Suprapubic skin (tissue), 4 donors: ENCODE measurements around the gene ZFYVE26. TPM values are rescaled to one million over a fixed set of nuclear protein-coding genes. Genes with fewer than 3 reads are reported as not detected.

Experiments used
- DNase-seq, 2 donors: peaks; one replicate each; pipeline ENCODE4 v3.0.0-alpha.2; 2019; ENCODE audit warnings: low spot score in 2 of 2
- H3K27ac ChIP-seq: fragments of 200-600 bp; sonication (generic); one replicate; pipeline ENCODE4 v1.5.1; 2019
- H3K27me3 ChIP-seq: fragments of 200-600 bp; sonication (generic); one replicate; pipeline ENCODE4 v1.5.1; 2019
- H3K36me3 ChIP-seq: fragments of 200-600 bp; sonication (generic); one replicate; pipeline ENCODE4 v1.5.1; 2019
- H3K4me1 ChIP-seq: fragments of 200-600 bp; sonication (generic); one replicate; pipeline ENCODE4 v1.5.1; 2019
- H3K4me3 ChIP-seq: fragments of 200-600 bp; sonication (generic); one replicate; pipeline ENCODE4 v1.5.1; 2019; ENCODE audit warnings: mild to moderate bottlenecking
- H3K9me3 ChIP-seq: fragments of 200-600 bp; sonication (generic); one replicate; pipeline ENCODE4 v1.5.1; 2019
- CTCF ChIP-seq, 2 donors: fragments of 200-600 bp in 1 of 2; fragments of 450-650 bp in 1 of 2; sonication (generic) in 1 of 2; IDR thresholded peaks; one replicate each; pipeline ENCODE4 v1.5.1; 2016 to 2019; ENCODE audit warnings: antibody characterized with exemption in 2 of 2, mild to moderate bottlenecking in 1 of 2, moderate library complexity in 1 of 2
- EP300 ChIP-seq: sonication (generic); formaldehyde crosslinking; IDR thresholded peaks from one replicate; pipeline ENCODE4 v1.6.1; 2017; ENCODE audit warnings: antibody characterized with exemption
- POLR2A ChIP-seq, 2 donors: fragments of 450-650 bp; IDR thresholded peaks; one replicate each; pipeline ENCODE4 v1.6.1; 2017; ENCODE audit warnings: antibody characterized with exemption in 2 of 2, mild to moderate bottlenecking in 2 of 2, moderate library complexity in 2 of 2
- POLR2AphosphoS5 ChIP-seq, 3 donors: sonication (generic); formaldehyde crosslinking; IDR thresholded peaks; one replicate each; pipeline ENCODE4 v1.6.1; 2017; ENCODE audit warnings: antibody characterized with exemption in 3 of 3
- WGBS: methylation state at CpG from one replicate; pipeline ENCODE4 v1.1.5; 2018; 5-methylcytosine and 5-hydroxymethylcytosine counted together
- total RNA-seq, 4 donors: library from RNA; depleted of rRNA; stranded (reverse); fragments of >200 nt; gene quantifications; one replicate each; pipeline ENCODE4 v1.1.0, GENCODE V29; 2016

The ZFYVE26 gene
- total RNA-seq, 4 donors from 2014 or later: 20.9 to 81.6 (median 40.9) TPM

- 76% methylated on average over 4 of the region's 4 CpGs for WGBS
- Histone ChIP-seq H3K27me3 (no peaks in the 10 kb centered on the region), H3K36me3 (peaks cover 85% of the 10 kb centered on the region), H3K4me1 (peaks cover 8% of the 10 kb centered on the region), H3K27ac (no peak overlapping the region), H3K4me3 (no peak overlapping the region), H3K9me3 (no peaks in the 10 kb centered on the region)
- TF ChIP-seq CTCF (IDR thresholded peaks at IDR 0.05) (no peak), POLR2A (IDR thresholded peaks at IDR 0.05) (no peak), EP300 (no peak), POLR2AphosphoS5 (IDR thresholded peaks at IDR 0.05) (no peak)
- DNase-seq: no peak
Measured at GRCh38 chr14:67763158-67763822, 53.1 kb downstream of the ZFYVE26 start.

- TF ChIP-seq POLR2A (IDR thresholded peaks at IDR 0.05) (no peak), EP300 (no peak), CTCF (IDR thresholded peaks at IDR 0.05) (no peak), POLR2AphosphoS5 (IDR thresholded peaks at IDR 0.05) (no peak)
- Histone ChIP-seq H3K27me3 (no peaks in the 10 kb centered on the region), H3K27ac (no peak overlapping the region), H3K4me1 (peaks cover 8% of the 10 kb centered on the region), H3K4me3 (no peak overlapping the region), H3K9me3 (no peaks in the 10 kb centered on the region), H3K36me3 (peaks cover 79% of the 10 kb centered on the region)
- WGBS: 80% methylated on average over 5 of the region's 5 CpGs
- no peak for DNase-seq
Measured at GRCh38 chr14:67762051-67762450, 54.3 kb downstream of the ZFYVE26 start.

- Histone ChIP-seq H3K4me1 (no peaks in the 10 kb centered on the region), H3K27ac (no peak overlapping the region), H3K27me3 (no peaks in the 10 kb centered on the region), H3K9me3 (no peaks in the 10 kb centered on the region), H3K36me3 (peaks cover 72% of the 10 kb centered on the region), H3K4me3 (no peak overlapping the region)
- WGBS: 97% methylated on average over 2 of the region's 2 CpGs
- TF ChIP-seq POLR2AphosphoS5 (IDR thresholded peaks at IDR 0.05): no peak
- no peak for TF ChIP-seq CTCF (IDR thresholded peaks at IDR 0.05)
- no peak for TF ChIP-seq EP300
- no peak for TF ChIP-seq POLR2A (IDR thresholded peaks at IDR 0.05)
- no peak for DNase-seq
Measured at GRCh38 chr14:67759916-67760315, 56.5 kb downstream of the ZFYVE26 start.

- no peaks in the 10 kb centered on the region for H3K9me3 ChIP-seq
- H3K4me3 ChIP-seq: no peak overlapping the region
- no peak for TF ChIP-seq EP300
- no peak for TF ChIP-seq CTCF (IDR thresholded peaks at IDR 0.05)
- TF ChIP-seq POLR2A (IDR thresholded peaks at IDR 0.05): no peak
- no peak for TF ChIP-seq POLR2AphosphoS5 (IDR thresholded peaks at IDR 0.05)
- DNase-seq: no peak
- no peaks in the 10 kb centered on the region for H3K4me1 ChIP-seq
- no peak overlapping the region for H3K27ac ChIP-seq
- H3K27me3 ChIP-seq: no peaks in the 10 kb centered on the region
- H3K36me3 ChIP-seq: peaks cover 74% of the 10 kb centered on the region
- WGBS: 89% methylated on average over 3 of the region's 3 CpGs
Measured at GRCh38 chr14:67757175-67757574, 59.2 kb downstream of the ZFYVE26 start.

- Histone ChIP-seq H3K4me1 (no peaks in the 10 kb centered on the region), H3K4me3 (no peak overlapping the region), H3K9me3 (no peaks in the 10 kb centered on the region), H3K27me3 (no peaks in the 10 kb centered on the region), H3K27ac (no peak overlapping the region), H3K36me3 (peaks cover 75% of the 10 kb centered on the region)
- TF ChIP-seq CTCF (IDR thresholded peaks at IDR 0.05) (no peak), POLR2AphosphoS5 (IDR thresholded peaks at IDR 0.05) (no peak), EP300 (no peak), POLR2A (IDR thresholded peaks at IDR 0.05) (no peak)
- DNase-seq: no peak
- WGBS: 96% methylated on average over 1 of the region's 1 CpG
Measured at GRCh38 chr14:67756496-67756895, 59.9 kb downstream of the ZFYVE26 start.
